Kasumi-1 (cell line): Measurements from ENCODE around the gene U2AF1L4.

Source experiments
- DNase-seq, 2 experiments: peaks; one replicate each; lab custom pipeline; 2025; lab: John Stamatoyannopoulos, UW

U2AF1L4 gene

DNA sequence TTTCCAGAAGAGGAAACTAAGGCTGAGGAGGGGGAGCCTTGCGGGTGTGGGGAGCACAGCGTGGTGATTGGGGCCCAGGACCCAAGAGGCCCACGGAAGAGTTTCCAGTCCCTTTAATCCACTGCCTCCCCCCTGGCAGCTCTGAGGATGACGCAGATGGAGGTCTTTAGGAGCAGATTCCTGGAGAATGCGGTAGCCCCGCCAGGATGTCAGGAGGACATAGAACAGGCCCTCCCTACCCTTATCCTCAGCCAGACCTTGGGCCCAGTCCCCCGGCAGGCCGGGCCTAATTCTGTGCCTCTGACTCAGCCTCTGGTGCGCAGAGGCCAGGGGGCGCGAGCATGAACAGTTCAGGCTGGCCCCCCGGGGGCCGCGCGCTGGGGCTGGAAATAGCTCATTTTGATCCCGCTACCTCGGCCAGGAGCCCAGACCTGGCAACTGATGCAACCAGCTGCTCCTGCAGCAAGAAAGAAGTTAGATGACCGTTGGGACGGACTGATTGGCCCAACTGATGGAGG, 12.1 kb upstream of the U2AF1L4 start:
- peak in 1 of 2 experiments; percentile 37 for DNase-seq

- no peak for DNase-seq
Observed at GRCh38 chr19:35756377-35757230, 11.4 kb upstream of the U2AF1L4 start, which contains the start of gene HSPB6. HSPB6 (minus strand) TSS chr19:35757029; CDS start chr19:35757008, 21 bp downstream.

DNA sequence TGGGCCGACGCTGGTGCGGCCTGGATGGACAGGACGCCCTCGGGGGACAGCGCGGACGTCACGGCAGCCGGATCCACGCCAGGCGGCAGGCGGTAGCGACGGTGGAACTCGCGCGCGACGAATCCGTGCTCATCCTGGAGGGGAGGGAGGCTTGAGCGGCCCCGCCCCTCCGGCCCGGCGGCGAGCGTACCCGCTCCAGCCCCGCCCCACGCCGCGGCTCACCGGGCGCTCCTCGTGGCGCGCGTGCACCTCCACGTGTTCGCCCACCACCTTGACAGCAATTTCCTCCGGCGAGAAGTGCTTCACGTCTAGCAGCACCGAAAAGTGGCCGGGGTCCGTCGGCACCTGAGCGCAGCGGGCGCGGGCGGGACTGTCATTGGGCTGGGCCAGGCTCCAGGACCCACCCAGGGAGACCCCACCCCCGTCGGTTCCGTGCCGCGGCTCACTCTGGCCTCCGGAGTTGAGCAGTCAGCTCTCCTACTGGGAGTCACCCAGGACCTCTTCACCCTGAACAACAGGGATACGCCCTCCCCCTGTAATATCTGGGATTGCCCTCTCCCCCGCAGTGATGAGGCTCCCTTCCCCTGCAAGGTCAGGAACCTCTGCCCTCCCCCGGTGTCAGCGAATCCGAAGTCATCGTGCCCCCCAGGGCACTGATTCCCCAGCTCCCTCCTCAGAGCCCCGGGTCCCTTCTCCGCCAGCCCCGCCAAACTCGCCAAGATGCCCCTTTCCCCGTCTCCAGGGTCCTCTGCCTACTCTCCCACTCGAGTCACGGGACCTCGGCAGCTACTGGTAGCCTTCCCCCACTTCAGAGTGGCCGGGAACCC, 10.5 kb upstream of the U2AF1L4 start:
- no peak for DNase-seq

GRCh38 chr19:35755131-35755549, 9.9 kb upstream of the U2AF1L4 start:
- no peak for DNase-seq

GRCh38 chr19:35754370-35755130, 9.3 kb upstream of the U2AF1L4 start:
- DNase-seq = no peak

DNA sequence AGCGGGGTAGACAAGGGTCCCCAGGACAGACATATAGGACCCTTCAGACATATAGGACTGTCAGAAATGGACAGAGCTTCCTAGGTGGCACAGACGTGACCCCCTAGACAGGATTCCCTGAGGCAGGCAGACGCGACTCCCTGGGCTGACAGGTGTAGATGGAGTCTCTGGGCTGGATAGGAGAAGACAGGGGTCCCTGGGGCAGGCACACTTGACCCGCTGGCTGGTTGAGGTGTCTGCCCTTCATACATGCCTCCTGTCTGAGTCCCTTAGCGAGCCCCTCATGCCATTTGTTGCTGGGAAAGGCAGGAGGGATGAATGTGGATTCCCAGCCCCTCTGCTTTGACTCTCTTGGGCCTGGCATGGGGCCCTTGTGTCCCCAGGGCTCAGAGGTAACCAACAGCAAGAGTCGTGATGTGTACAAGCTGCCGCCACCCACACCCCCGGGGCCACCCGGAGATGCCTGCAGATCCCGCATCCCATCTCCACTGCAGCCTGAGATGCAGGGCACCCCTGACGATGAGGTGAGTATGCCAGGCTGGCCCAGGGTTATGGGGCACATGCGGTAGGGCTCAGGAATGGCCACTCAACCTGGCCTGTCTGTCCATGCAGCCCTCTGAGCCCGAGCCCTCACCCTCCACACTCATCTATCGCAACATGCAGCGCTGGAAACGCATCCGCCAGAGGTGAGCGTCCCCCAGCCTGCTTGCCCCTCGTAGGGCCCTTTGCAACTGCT, 8.6 kb upstream of the U2AF1L4 start:
- no peak for DNase-seq

GRCh38 chr19:35752746-35753350, 7.6 kb upstream of the U2AF1L4 start:
- DNase-seq = no peak

GRCh38 chr19:35751839-35752745, 6.9 kb upstream of the U2AF1L4 start:
- DNase-seq = no peak

- DNase-seq = no peak
Observed at GRCh38 chr19:35750167-35750566, 4.9 kb upstream of the U2AF1L4 start.

GRCh38 chr19:35748106-35749020, 3.1 kb upstream of the U2AF1L4 start, which contains the start of gene LIN37:
LIN37 (plus strand) TSS chr19:35748576; CDS start chr19:35748725, 149 bp downstream.
- DNase-seq = peak; percentile 99

DNA sequence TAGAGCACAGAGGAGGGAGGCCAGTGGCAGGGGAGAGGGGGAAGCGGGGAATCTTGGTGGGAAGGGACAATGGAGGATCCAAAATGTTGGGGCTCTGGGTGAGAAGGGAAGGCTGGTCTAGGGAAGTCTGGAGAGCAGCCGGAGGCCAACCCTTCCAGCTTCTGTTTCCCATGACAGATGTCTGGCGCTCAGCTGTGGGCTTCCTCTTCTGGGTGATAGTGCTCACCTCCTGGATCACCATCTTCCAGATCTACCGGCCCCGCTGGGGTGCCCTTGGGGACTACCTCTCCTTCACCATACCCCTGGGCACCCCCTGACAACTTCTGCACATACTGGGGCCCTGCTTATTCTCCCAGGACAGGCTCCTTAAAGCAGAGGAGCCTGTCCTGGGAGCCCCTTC, 1.3 kb upstream of the U2AF1L4 start:
- DNase-seq = no peak

DNA sequence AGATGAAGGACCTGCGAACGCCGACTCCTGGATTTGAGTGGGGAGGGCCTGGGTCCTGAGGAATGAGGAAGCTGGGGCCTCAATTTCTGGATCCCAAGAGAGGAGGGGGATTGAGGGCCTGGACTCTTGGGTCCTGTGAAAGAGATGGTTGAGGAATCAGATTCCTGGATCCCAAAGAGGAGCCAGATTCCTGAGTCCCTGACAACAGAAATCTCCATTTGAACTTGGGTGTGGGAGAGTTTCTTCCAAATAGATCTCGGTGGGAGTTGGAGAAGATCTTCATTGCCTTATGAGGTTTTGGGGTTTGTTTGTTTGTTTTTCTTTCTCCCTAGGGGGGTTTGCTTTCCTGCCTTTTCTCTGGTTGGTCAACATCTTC, 857 bp upstream of the U2AF1L4 start:
- no peak for DNase-seq

DNA sequence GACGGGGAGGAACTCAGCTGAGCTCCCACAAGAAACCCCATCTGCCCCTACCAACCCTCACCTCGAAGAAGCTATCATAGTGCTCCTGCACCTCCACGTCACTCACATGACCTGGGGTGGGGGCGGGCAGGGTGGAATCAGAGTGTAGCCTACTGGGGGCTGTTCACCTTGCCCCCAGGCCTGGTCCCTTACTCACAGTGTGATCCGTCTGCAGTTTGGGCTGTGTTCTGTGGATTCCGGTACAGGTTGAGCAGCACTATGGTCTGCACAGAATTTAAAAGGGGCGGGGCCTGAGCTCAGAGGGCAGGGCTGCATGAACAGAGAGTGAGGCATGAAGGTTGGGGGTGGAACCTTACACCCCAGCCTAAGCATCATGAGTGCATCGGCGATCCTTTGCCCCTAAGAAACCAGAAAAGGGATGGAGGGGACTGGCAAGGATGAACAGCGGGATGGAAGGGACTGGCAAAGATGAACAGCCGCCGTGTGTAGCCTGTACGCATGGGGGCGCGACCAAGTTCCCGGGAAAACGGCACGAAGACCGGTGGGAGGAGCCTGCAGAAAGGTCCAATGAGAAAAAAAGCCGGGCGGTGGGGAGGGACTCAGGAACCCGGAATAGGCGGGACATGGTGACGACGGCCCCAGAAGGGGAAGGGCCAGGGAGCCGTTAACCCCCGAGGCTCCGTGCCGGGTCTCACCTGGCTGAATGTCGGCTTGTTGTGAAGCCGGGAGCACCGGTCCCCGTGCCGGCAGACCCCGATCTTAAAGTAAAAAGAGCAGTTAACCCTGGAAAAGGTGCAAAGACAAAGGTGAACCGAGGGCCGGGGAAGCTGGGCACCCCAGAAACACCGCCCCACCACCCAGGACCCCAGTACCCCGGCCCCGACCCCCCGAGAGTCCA, 539 bp downstream of the U2AF1L4 start:
- peak; percentile 96 for DNase-seq

GRCh38 chr19:35743640-35744429, 1.4 kb downstream of the U2AF1L4 start:
- no peak for DNase-seq

GRCh38 chr19:35742121-35742724, 3.0 kb downstream of the U2AF1L4 start, which contains the start of gene IGFLR1:
IGFLR1 (minus strand) TSS chr19:35742452; CDS start chr19:35741180, 1,272 bp downstream.
- DNase-seq = peak; percentile 61 to 66

DNA sequence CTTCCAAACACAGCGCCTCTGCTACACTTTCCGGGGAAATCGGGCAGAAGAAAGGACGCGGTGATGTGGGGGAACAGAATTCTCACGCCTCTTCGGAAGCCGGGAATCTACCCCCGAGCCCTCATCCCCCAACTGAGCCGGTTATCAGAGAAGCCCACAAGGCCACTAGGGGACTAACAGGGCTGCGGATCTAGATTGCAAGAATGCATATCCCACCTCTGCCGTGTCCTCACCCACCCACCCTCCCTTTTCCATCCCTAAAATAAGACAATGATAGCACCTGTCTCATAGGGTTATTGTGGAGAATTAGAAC, 4.1 kb downstream of the U2AF1L4 start:
- peak; percentile 34 to 48 for DNase-seq
